ENCODE results near the gene ANKRD53.

ANKRD53 gene

DNA sequence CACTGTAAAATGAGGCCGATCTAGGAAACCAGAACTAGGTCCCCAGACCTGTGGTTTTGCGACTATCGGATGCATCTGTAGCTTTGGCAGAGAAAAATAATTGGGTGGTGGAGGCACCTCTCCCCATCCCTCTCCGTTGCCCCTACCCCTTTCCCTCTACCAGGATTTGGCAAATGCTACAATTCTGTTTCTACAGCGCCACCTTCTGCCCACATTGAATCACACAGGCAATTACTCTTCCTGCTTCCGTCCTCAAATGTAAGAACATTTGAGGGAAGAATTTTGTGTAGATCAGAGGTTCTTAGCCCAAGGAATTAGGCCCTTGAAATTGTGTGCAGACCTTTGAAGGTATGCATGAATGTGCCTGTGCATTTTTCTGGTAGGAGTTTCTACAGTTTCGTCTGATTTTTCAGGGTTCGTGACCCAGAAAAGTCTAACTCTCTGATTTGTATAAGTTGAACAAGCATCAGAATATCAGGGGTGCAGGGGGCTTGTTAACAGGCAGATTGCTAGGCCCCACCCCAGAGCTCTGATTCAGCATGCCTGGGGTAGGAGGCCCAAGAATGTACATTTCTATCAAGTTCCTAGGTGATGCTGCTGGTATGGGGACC lies 31.5 kb upstream of the ANKRD53 start:
- TF ChIP-seq, protein P1, sequence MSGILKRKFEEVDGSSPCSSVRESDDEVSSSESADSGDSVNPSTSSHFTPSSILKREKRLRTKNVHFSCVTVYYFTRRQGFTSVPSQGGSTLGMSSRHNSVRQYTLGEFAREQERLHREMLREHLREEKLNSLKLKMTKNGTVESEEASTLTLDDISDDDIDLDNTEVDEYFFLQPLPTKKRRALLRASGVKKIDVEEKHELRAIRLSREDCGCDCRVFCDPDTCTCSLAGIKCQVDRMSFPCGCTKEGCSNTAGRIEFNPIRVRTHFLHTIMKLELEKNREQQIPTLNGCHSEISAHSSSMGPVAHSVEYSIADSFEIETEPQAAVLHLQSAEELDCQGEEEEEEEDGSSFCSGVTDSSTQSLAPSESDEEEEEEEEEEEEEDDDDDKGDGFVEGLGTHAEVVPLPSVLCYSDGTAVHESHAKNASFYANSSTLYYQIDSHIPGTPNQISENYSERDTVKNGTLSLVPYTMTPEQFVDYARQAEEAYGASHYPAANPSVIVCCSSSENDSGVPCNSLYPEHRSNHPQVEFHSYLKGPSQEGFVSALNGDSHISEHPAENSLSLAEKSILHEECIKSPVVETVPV (CRISPR knock-in tag; IDR thresholded peaks at IDR 0.05) = no peak
- no peak for TF ChIP-seq ZNF70 (CRISPR knock-in tag; IDR thresholded peaks at IDR 0.05)
- TF ChIP-seq SNAI2 (CRISPR knock-in tag; IDR thresholded peaks at IDR 0.05) = no peak
- no peak for TF ChIP-seq ZNF565 (CRISPR knock-in tag; conservative IDR thresholded peaks at IDR 0.05; ENCODE audit: low read depth)
- TF ChIP-seq OSR1 (CRISPR knock-in tag; IDR thresholded peaks at IDR 0.05) = no peak
- TF ChIP-seq, protein P2, sequence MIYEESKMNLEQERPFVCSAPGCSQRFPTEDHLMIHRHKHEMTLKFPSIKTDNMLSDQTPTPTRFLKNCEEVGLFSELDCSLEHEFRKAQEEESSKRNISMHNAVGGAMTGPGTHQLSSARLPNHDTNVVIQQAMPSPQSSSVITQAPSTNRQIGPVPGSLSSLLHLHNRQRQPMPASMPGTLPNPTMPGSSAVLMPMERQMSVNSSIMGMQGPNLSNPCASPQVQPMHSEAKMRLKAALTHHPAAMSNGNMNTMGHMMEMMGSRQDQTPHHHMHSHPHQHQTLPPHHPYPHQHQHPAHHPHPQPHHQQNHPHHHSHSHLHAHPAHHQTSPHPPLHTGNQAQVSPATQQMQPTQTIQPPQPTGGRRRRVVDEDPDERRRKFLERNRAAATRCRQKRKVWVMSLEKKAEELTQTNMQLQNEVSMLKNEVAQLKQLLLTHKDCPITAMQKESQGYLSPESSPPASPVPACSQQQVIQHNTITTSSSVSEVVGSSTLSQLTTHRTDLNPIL (CRISPR knock-in tag; IDR thresholded peaks at IDR 0.05; ENCODE audit: low read depth) = no peak
- no peak for TF ChIP-seq ISL1 (CRISPR knock-in tag; IDR thresholded peaks at IDR 0.05)
- TF ChIP-seq ZNF8 (CRISPR knock-in tag; IDR thresholded peaks at IDR 0.05) = no peak
- no peak for TF ChIP-seq RARB (CRISPR knock-in tag; IDR thresholded peaks at IDR 0.05)
- no peak for TF ChIP-seq GLIS3 (CRISPR knock-in tag; IDR thresholded peaks at IDR 0.05)
- no peak for TF ChIP-seq ZC3H10 (CRISPR knock-in tag; IDR thresholded peaks at IDR 0.05)
- no peak for TF ChIP-seq TCF4 (CRISPR knock-in tag; IDR thresholded peaks at IDR 0.05; ENCODE audit: borderline replicate concordance)
- TF ChIP-seq, protein P3, sequence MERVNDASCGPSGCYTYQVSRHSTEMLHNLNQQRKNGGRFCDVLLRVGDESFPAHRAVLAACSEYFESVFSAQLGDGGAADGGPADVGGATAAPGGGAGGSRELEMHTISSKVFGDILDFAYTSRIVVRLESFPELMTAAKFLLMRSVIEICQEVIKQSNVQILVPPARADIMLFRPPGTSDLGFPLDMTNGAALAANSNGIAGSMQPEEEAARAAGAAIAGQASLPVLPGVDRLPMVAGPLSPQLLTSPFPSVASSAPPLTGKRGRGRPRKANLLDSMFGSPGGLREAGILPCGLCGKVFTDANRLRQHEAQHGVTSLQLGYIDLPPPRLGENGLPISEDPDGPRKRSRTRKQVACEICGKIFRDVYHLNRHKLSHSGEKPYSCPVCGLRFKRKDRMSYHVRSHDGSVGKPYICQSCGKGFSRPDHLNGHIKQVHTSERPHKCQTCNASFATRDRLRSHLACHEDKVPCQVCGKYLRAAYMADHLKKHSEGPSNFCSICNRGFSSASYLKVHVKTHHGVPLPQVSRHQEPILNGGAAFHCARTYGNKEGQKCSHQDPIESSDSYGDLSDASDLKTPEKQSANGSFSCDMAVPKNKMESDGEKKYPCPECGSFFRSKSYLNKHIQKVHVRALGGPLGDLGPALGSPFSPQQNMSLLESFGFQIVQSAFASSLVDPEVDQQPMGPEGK (CRISPR knock-in tag; IDR thresholded peaks at IDR 0.05; ENCODE audit: borderline replicate concordance) = no peak
- TF ChIP-seq, protein P4, sequence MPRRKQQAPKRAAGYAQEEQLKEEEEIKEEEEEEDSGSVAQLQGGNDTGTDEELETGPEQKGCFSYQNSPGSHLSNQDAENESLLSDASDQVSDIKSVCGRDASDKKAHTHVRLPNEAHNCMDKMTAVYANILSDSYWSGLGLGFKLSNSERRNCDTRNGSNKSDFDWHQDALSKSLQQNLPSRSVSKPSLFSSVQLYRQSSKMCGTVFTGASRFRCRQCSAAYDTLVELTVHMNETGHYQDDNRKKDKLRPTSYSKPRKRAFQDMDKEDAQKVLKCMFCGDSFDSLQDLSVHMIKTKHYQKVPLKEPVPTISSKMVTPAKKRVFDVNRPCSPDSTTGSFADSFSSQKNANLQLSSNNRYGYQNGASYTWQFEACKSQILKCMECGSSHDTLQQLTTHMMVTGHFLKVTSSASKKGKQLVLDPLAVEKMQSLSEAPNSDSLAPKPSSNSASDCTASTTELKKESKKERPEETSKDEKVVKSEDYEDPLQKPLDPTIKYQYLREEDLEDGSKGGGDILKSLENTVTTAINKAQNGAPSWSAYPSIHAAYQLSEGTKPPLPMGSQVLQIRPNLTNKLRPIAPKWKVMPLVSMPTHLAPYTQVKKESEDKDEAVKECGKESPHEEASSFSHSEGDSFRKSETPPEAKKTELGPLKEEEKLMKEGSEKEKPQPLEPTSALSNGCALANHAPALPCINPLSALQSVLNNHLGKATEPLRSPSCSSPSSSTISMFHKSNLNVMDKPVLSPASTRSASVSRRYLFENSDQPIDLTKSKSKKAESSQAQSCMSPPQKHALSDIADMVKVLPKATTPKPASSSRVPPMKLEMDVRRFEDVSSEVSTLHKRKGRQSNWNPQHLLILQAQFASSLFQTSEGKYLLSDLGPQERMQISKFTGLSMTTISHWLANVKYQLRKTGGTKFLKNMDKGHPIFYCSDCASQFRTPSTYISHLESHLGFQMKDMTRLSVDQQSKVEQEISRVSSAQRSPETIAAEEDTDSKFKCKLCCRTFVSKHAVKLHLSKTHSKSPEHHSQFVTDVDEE (CRISPR knock-in tag; IDR thresholded peaks at IDR 0.05) = no peak
- peak; percentile 61 for ATAC-seq

- TF ChIP-seq ESRRG (CRISPR knock-in tag; IDR thresholded peaks at IDR 0.05) (no peak), GLIS3 (CRISPR knock-in tag; IDR thresholded peaks at IDR 0.05) (no peak), POU6F1 (CRISPR knock-in tag; IDR thresholded peaks at IDR 0.05; ENCODE audit: borderline replicate concordance, low read depth) (no peak), ZC3H10 (CRISPR knock-in tag; IDR thresholded peaks at IDR 0.05) (no peak), ZNF565 (CRISPR knock-in tag; conservative IDR thresholded peaks at IDR 0.05; ENCODE audit: low read depth) (no peak), ISL1 (CRISPR knock-in tag; IDR thresholded peaks at IDR 0.05) (no peak), ARNTL (CRISPR knock-in tag; IDR thresholded peaks at IDR 0.05; ENCODE audit: borderline replicate concordance, low read depth) (no peak), TCF4 (CRISPR knock-in tag; IDR thresholded peaks at IDR 0.05; ENCODE audit: borderline replicate concordance) (no peak), BACH2 (CRISPR knock-in tag; IDR thresholded peaks at IDR 0.05; ENCODE audit: borderline replicate concordance) (no peak), RARB (CRISPR knock-in tag; IDR thresholded peaks at IDR 0.05) (no peak), SNAI2 (CRISPR knock-in tag; IDR thresholded peaks at IDR 0.05) (no peak), PPARA (CRISPR knock-in tag; IDR thresholded peaks at IDR 0.05; ENCODE audit: borderline replicate concordance) (no peak), ZNF8 (CRISPR knock-in tag; IDR thresholded peaks at IDR 0.05) (no peak), OSR1 (CRISPR knock-in tag; IDR thresholded peaks at IDR 0.05) (no peak), ZNF70 (CRISPR knock-in tag; IDR thresholded peaks at IDR 0.05) (no peak), CSDC2 (CRISPR knock-in tag; IDR thresholded peaks at IDR 0.05) (no peak)
- TF ChIP-seq, protein P1 (CRISPR knock-in tag; IDR thresholded peaks at IDR 0.05) = no peak
- TF ChIP-seq, protein P2 (CRISPR knock-in tag; IDR thresholded peaks at IDR 0.05; ENCODE audit: low read depth) = no peak
- ATAC-seq = peak; percentile 87
Observed at GRCh38 chr2:70947556-70948184, 30.8 kb upstream of the ANKRD53 start.
